ENCODE measurements around the gene HYAL3.

DNA sequence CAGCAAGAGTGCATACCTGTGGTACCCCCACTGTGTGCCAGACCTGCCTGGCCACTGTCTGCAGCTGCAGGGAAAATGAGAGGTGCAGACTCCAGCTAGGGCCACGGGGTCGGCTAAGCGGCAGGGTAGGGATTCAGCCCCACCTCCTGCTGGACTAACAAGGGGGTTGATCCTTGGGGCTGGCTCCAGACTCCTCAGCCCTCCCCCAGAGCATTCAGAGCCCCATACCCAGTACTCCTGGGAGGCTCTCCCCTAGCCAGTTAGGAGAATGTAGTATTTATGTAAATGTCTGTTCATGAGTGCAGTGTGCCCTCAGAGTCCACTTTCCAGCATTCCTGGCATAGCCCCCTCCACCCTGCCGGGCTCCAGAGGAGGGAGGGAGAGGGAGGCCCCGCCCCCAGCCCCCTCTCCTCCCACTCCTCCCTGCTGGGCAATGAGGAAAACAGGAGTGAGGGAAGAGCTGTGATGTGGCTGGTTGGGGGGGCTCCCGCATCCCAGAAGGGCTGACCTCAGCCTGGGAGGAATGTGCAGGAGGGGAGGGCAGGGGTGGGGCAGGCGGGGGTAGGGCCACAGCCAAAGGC is 34.7 kb downstream of the HYAL3 start:
- TF ChIP-seq CTCF (IDR thresholded peaks at IDR 0.05) (peak in 1 of 5 experiments; percentile 33), POLR2A (IDR thresholded peaks at IDR 0.05) (no peak)

Data from tibial nerve (tissue), 3 donors.